Prostate gland (tissue), 2 donors: ENCODE data around the gene SIRT4. TPM values are rescaled to one million over a fixed set of nuclear protein-coding genes. Genes with fewer than 3 reads are reported as not detected.
"Not testable (repeated sequence)": the region's sequence is repeated elsewhere in the genome, so short reads cannot be mapped to it uniquely, and the experiment has no call there.

Source experiments
- DNase-seq: peaks from one replicate; pipeline ENCODE4 v3.0.0-alpha.2; 2019; ENCODE audit warnings: low spot score
- H3K27ac ChIP-seq, 2 donors: fragments of 200-600 bp; sonication (generic); 2 replicates each; pipeline ENCODE4 v1.5.1; 2017 to 2019
- H3K27me3 ChIP-seq: fragments of 200-600 bp; sonication (generic); replicated peaks from 2 replicates; pipeline ENCODE4 v1.5.1; 2019; ENCODE audit not compliant: insufficient read depth
- H3K36me3 ChIP-seq, 2 donors: fragments of 200-600 bp; sonication (generic); 1 replicate in 1 of 2; 2 replicates in 1 of 2; pipeline versions ENCODE4 v1.5.1 to v1.8.1; 2017 to 2019
- H3K4me1 ChIP-seq: fragments of 200-600 bp; sonication (generic); replicated peaks from 2 replicates; pipeline ENCODE4 v1.5.1; 2019
- H3K4me3 ChIP-seq, 2 donors: fragments of 200-600 bp; sonication (generic); 2 replicates each; pipeline ENCODE4 v1.5.1; 2017 to 2019
- H3K9me3 ChIP-seq: fragments of 200-600 bp; sonication (generic); 2 replicates; pipeline ENCODE4 v1.5.1; 2017
- CTCF ChIP-seq, 4 experiments: fragments of 200-600 bp in 2 of 4; fragments of 450-650 bp in 2 of 4; sonication (generic) in 2 of 4; IDR thresholded peaks; 1 replicate in 3 of 4; 2 replicates in 1 of 4; pipeline ENCODE4 v1.5.1; 2016 to 2019; ENCODE audit warnings: antibody characterized with exemption in 4 of 4, mild to moderate bottlenecking in 2 of 4, moderate library complexity in 2 of 4
- POLR2A ChIP-seq: fragments of 450-650 bp; IDR thresholded peaks from one replicate; pipeline ENCODE4 v1.6.1; 2016; ENCODE audit warnings: antibody characterized with exemption, mild to moderate bottlenecking
- POLR2AphosphoS5 ChIP-seq: sonication (generic); formaldehyde crosslinking; IDR thresholded peaks from one replicate; pipeline ENCODE4 v1.6.1; 2017; ENCODE audit warnings: antibody characterized with exemption
- WGBS: methylation state at CpG from one replicate; pipeline ENCODE4 v1.1.5; 2018; 5-methylcytosine and 5-hydroxymethylcytosine counted together
- intact Hi-C: fragments of 100-400 bp; cut with DNase I; formaldehyde crosslinking; loops from one replicate; pipeline ENCODE4 v1.14.2; 2022
- total RNA-seq, 2 donors: library from RNA; depleted of rRNA; stranded (reverse); fragments of >200 nt; gene quantifications; one replicate each; pipeline ENCODE4 v1.1.0, GENCODE V29; 2016

Gene SIRT4
- 1 to 10 TPM in 1 of 2 donors, under 1 TPM in 1; 0.96 to 2.2 TPM for total RNA-seq

- peak; percentile 90 for DNase-seq
- intact Hi-C loops = no loop called here
- Histone ChIP-seq H3K27ac (peak within 1 kb of the TSS; percentile 69 to 70), H3K4me3 (peak within 1 kb of the TSS; percentile 53 to 62), H3K36me3 (no peaks in the 10 kb centered on the region), H3K9me3 (no peaks in the 10 kb centered on the region), H3K4me1 (no peaks in the 10 kb centered on the region), H3K27me3 (no peaks in the 10 kb centered on the region)
- TF ChIP-seq CTCF (IDR thresholded peaks at IDR 0.05) (peak; percentile 34 to 85 (median 79)), POLR2A (peak; percentile 33), POLR2AphosphoS5 (peak; percentile 98)
- 7% methylated on average over 31 of the region's 31 CpGs for WGBS
These were observed at the start of gene SIRT4 for GRCh38 chr12:120301962-120302815. TSS of gene SIRT4 (plus strand) at chr12:120302321. CDS start at chr12:120303562, 1,241 bp downstream.

- H3K27me3 ChIP-seq, H3K4me3 ChIP-seq, H3K9me3 ChIP-seq, DNase-seq, H3K27ac ChIP-seq, H3K4me1 ChIP-seq, H3K36me3 ChIP-seq, intact Hi-C loops: not testable (repeated sequence)
- 71% methylated on average over 6 of the region's 6 CpGs for WGBS
These were observed 48.8 kb upstream of the SIRT4 start for GRCh38 chr12:120253313-120253712.

- Histone ChIP-seq H3K27ac (peak overlapping the region in 1 of 2 donors; percentile 39), H3K4me1 (peaks cover 5% of the 10 kb centered on the region), H3K4me3 (no peak overlapping the region), H3K9me3 (no peaks in the 10 kb centered on the region), H3K36me3 (no peaks in the 10 kb centered on the region), H3K27me3 (no peaks in the 10 kb centered on the region)
- DNase-seq = no peak
- TF ChIP-seq POLR2A (no peak), CTCF (IDR thresholded peaks at IDR 0.05) (no peak), POLR2AphosphoS5 (no peak)
- intact Hi-C loops = no loop called here
- WGBS = 84% methylated on average over 7 of the region's 7 CpGs
These were observed 47.3 kb upstream of the SIRT4 start for GRCh38 chr12:120254809-120255208.

- Histone ChIP-seq H3K4me1 (peaks cover 10% of the 10 kb centered on the region), H3K27me3 (no peaks in the 10 kb centered on the region), H3K36me3 (no peaks in the 10 kb centered on the region), H3K9me3 (no peaks in the 10 kb centered on the region), H3K27ac (peak overlapping the region; percentile 76 to 78), H3K4me3 (no peak overlapping the region)
- DNase-seq = peak; percentile 49
- 8% methylated on average over 9 of the region's 9 CpGs for WGBS
- intact Hi-C loops = no loop called here
- TF ChIP-seq CTCF (IDR thresholded peaks at IDR 0.05) = no peak
- peak; percentile 87 for TF ChIP-seq POLR2AphosphoS5
These were observed 44.9 kb upstream of the SIRT4 start for GRCh38 chr12:120257041-120257821.

GRCh38 chr12:120258323-120258896 lies 43.7 kb upstream of the SIRT4 start:
- 79% methylated on average over 5 of the region's 5 CpGs for WGBS
- H3K27me3 ChIP-seq = no peaks in the 10 kb centered on the region
- peaks cover 18% of the 10 kb centered on the region for H3K4me1 ChIP-seq
- H3K9me3 ChIP-seq = no peaks in the 10 kb centered on the region
- H3K36me3 ChIP-seq = no peaks in the 10 kb centered on the region
- DNase-seq = no peak
- H3K4me3 ChIP-seq = no peak overlapping the region
- intact Hi-C loops = no loop called here
- TF ChIP-seq POLR2AphosphoS5 = no peak
- no peak for TF ChIP-seq POLR2A
- TF ChIP-seq CTCF (IDR thresholded peaks at IDR 0.05) = no peak
- H3K27ac ChIP-seq = peak overlapping the region in 1 of 2 donors; percentile 78
